SK-N-SH treated with all-trans-retinoic acid at 6 μM for 48 hours (cell line): ENCODE results near the gene CXCL13.
"Not testable (repeated sequence)": the region's sequence is repeated elsewhere in the genome, so short reads cannot be mapped to it uniquely, and the experiment has no call there.

ENCODE experiments used
- ATAC-seq: fragments of 200-7000 bp; cut with Tn5 transposase; 3 replicates; pipeline ENCODE4 v1.9.1; 2020; ENCODE audit warnings: mild to moderate bottlenecking, moderate library complexity
- ARNTL ChIP-seq: fragments of 450-650 bp; formaldehyde crosslinking; IDR thresholded peaks from 2 replicates; pipeline ENCODE4 v1.5.0; 2020; ENCODE audit warnings: low read depth, mild to moderate bottlenecking, moderate library complexity, borderline replicate concordance
- BACH2 ChIP-seq: fragments of 250-450 bp; sonication (Bioruptor Pico); IDR thresholded peaks from 2 replicates; pipeline ENCODE4 v1.9.0; 2021; ENCODE audit warnings: mild to moderate bottlenecking, borderline replicate concordance
- CSDC2 ChIP-seq: fragments of 250-450 bp; sonication (Bioruptor Pico); IDR thresholded peaks from 2 replicates; pipeline ENCODE4 v1.5.0; 2020; ENCODE audit warnings: mild to moderate bottlenecking, moderate library complexity
- ESRRG ChIP-seq: fragments of 250-450 bp; sonication (Bioruptor Pico); IDR thresholded peaks from 2 replicates; pipeline ENCODE4 v1.6.1; 2021; ENCODE audit warnings: mild to moderate bottlenecking
- GLIS3 ChIP-seq: fragments of 250-450 bp; sonication (Bioruptor Pico); IDR thresholded peaks from 2 replicates; pipeline ENCODE4 v1.5.0; 2020; ENCODE audit warnings: mild to moderate bottlenecking, moderate library complexity
- OSR1 ChIP-seq: fragments of 250-450 bp; sonication (Bioruptor Pico); IDR thresholded peaks from 2 replicates; pipeline ENCODE4 v1.8.0; 2022; ENCODE audit warnings: moderate library complexity, mild to moderate bottlenecking, inconsistent platforms
- PPARA ChIP-seq: fragments of 250-450 bp; sonication (Bioruptor Pico); IDR thresholded peaks from 2 replicates; pipeline ENCODE4 v1.5.0; 2020; ENCODE audit warnings: mild to moderate bottlenecking, borderline replicate concordance
- ZFP30 ChIP-seq: fragments of 450-650 bp; formaldehyde crosslinking; IDR thresholded peaks from 2 replicates; pipeline ENCODE4 v1.5.0; 2022; ENCODE audit warnings: mild to moderate bottlenecking, moderate library complexity
- ZNF565 ChIP-seq: fragments of 450-650 bp; formaldehyde crosslinking; conservative IDR thresholded peaks from 2 replicates; pipeline ENCODE4 v1.5.0; 2020; ENCODE audit warnings: low read depth, mild to moderate bottlenecking, moderate library complexity
- ZNF8 ChIP-seq: fragments of 450-650 bp; formaldehyde crosslinking; IDR thresholded peaks from 2 replicates; pipeline ENCODE4 v1.5.0; 2020; ENCODE audit warnings: mild to moderate bottlenecking, moderate library complexity
- TF ChIP-seq, protein P1 (sequence below): fragments of 250-450 bp; sonication (Bioruptor Pico); IDR thresholded peaks from 2 replicates; pipeline ENCODE4 v1.5.0; 2020; ENCODE audit warnings: mild to moderate bottlenecking, moderate library complexity
- TF ChIP-seq, protein P2 (sequence below): fragments of 250-450 bp; sonication (Bioruptor Pico); IDR thresholded peaks from 2 replicates; pipeline ENCODE4 v1.8.0; 2021; ENCODE audit warnings: low read depth, mild to moderate bottlenecking, moderate library complexity, borderline replicate concordance

Gene CXCL13

DNA sequence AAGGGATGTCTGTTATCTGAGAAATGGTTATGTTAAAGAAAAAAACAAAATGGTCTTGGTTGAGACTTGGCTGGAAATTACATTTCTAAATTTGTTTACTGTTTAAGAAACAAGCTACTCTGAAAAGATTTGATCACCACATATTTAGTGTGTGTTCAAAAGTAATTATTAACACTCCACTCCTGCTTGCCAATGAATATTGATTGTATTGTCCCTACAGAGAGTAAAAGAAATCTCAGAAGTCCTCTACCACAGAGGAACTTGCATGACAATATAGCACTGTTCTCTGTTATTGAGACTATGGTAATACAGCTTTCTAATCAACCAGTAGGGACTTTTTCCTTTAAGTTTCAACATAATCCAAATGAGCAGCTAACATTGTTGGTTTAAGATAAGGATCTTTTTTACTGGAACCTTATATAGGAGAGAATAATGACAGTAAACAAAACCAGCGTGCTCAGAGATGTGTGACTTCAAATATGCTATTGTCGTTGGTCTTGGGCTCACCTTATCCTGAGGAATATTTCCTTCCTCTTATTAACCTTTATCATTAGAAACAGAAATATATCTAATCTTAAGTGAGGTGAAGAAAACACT is 47.6 kb downstream of the CXCL13 start:
- no peak for ATAC-seq
- TF ChIP-seq ZNF8 (CRISPR knock-in tag) (no peak), ZFP30 (CRISPR knock-in tag) (no peak), GLIS3 (CRISPR knock-in tag) (no peak), CSDC2 (CRISPR knock-in tag) (no peak), PPARA (CRISPR knock-in tag) (no peak), ARNTL (CRISPR knock-in tag) (no peak), BACH2 (CRISPR knock-in tag) (no peak), ZNF565 (CRISPR knock-in tag) (no peak), OSR1 (CRISPR knock-in tag) (no peak), ESRRG (CRISPR knock-in tag) (no peak)
- TF ChIP-seq, protein P1, sequence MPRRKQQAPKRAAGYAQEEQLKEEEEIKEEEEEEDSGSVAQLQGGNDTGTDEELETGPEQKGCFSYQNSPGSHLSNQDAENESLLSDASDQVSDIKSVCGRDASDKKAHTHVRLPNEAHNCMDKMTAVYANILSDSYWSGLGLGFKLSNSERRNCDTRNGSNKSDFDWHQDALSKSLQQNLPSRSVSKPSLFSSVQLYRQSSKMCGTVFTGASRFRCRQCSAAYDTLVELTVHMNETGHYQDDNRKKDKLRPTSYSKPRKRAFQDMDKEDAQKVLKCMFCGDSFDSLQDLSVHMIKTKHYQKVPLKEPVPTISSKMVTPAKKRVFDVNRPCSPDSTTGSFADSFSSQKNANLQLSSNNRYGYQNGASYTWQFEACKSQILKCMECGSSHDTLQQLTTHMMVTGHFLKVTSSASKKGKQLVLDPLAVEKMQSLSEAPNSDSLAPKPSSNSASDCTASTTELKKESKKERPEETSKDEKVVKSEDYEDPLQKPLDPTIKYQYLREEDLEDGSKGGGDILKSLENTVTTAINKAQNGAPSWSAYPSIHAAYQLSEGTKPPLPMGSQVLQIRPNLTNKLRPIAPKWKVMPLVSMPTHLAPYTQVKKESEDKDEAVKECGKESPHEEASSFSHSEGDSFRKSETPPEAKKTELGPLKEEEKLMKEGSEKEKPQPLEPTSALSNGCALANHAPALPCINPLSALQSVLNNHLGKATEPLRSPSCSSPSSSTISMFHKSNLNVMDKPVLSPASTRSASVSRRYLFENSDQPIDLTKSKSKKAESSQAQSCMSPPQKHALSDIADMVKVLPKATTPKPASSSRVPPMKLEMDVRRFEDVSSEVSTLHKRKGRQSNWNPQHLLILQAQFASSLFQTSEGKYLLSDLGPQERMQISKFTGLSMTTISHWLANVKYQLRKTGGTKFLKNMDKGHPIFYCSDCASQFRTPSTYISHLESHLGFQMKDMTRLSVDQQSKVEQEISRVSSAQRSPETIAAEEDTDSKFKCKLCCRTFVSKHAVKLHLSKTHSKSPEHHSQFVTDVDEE (CRISPR knock-in tag): no peak
- TF ChIP-seq, protein P2, sequence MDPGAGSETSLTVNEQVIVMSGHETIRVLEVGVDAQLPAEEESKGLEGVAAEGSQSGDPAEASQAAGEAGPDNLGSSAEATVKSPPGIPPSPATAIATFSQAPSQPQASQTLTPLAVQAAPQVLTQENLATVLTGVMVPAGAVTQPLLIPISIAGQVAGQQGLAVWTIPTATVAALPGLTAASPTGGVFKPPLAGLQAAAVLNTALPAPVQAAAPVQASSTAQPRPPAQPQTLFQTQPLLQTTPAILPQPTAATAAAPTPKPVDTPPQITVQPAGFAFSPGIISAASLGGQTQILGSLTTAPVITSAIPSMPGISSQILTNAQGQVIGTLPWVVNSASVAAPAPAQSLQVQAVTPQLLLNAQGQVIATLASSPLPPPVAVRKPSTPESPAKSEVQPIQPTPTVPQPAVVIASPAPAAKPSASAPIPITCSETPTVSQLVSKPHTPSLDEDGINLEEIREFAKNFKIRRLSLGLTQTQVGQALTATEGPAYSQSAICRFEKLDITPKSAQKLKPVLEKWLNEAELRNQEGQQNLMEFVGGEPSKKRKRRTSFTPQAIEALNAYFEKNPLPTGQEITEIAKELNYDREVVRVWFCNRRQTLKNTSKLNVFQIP (CRISPR knock-in tag): no peak

DNA sequence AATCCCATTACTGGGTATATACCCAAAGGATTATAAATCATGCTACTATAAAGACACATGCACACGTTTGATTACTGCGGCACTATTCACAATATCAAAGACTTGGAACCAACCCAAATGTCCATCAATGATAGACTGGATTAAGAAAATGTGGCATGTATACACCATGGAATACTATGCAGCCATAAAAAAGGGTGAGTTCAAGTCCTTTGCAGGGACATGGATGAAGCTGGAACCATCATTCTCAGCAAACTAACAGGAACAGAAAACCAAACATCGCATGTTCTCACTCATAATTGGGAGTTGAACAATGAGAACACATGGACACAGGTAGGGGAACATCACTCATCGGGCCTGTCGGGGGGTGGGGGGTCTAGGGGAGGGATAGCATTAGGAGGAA is 54.7 kb downstream of the CXCL13 start:
- ATAC-seq: not testable (repeated sequence)
